Measurements from ENCODE around the gene CYP2E1.
"Not testable (repeated sequence)": the region's sequence is repeated elsewhere in the genome, so short reads cannot be mapped to it uniquely, and the experiment has no call there.

The CYP2E1 gene

DNA sequence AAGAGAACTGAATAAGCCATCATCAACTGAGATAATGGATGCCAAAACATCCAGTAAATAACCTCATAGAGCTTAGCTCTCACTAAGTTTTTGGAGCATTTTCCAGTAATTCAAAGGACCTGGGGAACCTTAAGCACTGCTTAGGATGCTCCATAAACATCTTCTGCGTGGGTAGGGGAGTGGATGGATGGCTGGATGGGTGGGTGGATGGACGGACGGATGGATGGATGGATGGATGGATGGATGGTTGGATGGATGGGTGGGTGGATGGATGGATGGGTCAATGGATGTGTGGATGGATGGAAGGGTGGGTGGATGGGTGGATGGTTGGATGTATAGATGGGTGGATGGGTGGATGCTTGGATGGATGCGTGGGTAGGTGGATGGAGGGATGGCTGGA is 9.0 kb downstream of the CYP2E1 start:
- ChIA-PET CTCF (no interaction called here), POLR2A (no interaction called here)
- Histone ChIP-seq H3K9me3 (ENCODE audit: control extremely low read depth in 1 of 5, control insufficient read depth in 4 of 5, insufficient read depth in 2 of 5, low read depth in 1 of 5, low read length in 4 of 5) (no peaks in the 10 kb centered on the region), H3K4me3 (ENCODE audit: control insufficient read depth in 1 of 7, extremely low read depth in 1 of 7, insufficient read depth in 4 of 7, low read depth in 2 of 7, low read length in 6 of 7) (no peak overlapping the region), H3K27me3 (replicated peaks in 2 of 5; ENCODE audit: control insufficient read depth in 4 of 5, insufficient read depth in 5 of 5, low read length in 4 of 5) (peaks cover 0 to 25% (median 6%) of the 10 kb centered on the region in 5 experiments), H3K4me1 (ENCODE audit: control extremely low read depth in 1 of 4, control insufficient read depth in 4 of 4, insufficient read depth in 4 of 4, low read length in 3 of 4) (peaks cover 0 to 3% (median 0%) of the 10 kb centered on the region in 4 experiments), H3K27ac (ENCODE audit: insufficient read depth in 1 of 2, low read depth in 1 of 2, low read length in 2 of 2, poor library complexity in 1 of 2, severe bottlenecking in 2 of 2) (no peak overlapping the region), H3K36me3 (ENCODE audit: control insufficient read depth in 4 of 4, insufficient read depth in 4 of 4, low read length in 3 of 4) (no peaks in the 10 kb centered on the region)
- 100% methylated on average over 1 of the region's 4 CpGs for WGBS (ENCODE audit: insufficient coverage)
- no peak for DNase-seq

- ChIA-PET POLR2A (no interaction called here), CTCF (no interaction called here)
- WGBS (ENCODE audit: insufficient coverage): 60% methylated on average over 3 of the region's 4 CpGs
- no peak overlapping the region for H3K27ac ChIP-seq (ENCODE audit: insufficient read depth in 1 of 2, low read depth in 1 of 2, low read length in 2 of 2, poor library complexity in 1 of 2, severe bottlenecking in 2 of 2)
- no peak overlapping the region for H3K4me3 ChIP-seq (ENCODE audit: control insufficient read depth in 1 of 7, extremely low read depth in 1 of 7, insufficient read depth in 4 of 7, low read depth in 2 of 7, low read length in 6 of 7)
- no peaks in the 10 kb centered on the region for H3K36me3 ChIP-seq (ENCODE audit: control insufficient read depth in 4 of 4, insufficient read depth in 4 of 4, low read length in 3 of 4)
- DNase-seq: no peak
- H3K4me1 ChIP-seq (ENCODE audit: control extremely low read depth in 1 of 4, control insufficient read depth in 4 of 4, insufficient read depth in 4 of 4, low read length in 3 of 4): no peaks in the 10 kb centered on the region
- no peaks in the 10 kb centered on the region for H3K9me3 ChIP-seq (ENCODE audit: control extremely low read depth in 1 of 5, control insufficient read depth in 4 of 5, insufficient read depth in 2 of 5, low read depth in 1 of 5, low read length in 4 of 5)
- peaks cover 0 to 14% (median 3%) of the 10 kb centered on the region in 5 experiments for H3K27me3 ChIP-seq (replicated peaks in 2 of 5; ENCODE audit: control insufficient read depth in 4 of 5, insufficient read depth in 5 of 5, low read length in 4 of 5)
Measured at GRCh38 chr10:133537546-133538545, 10.7 kb downstream of the CYP2E1 start.

DNA sequence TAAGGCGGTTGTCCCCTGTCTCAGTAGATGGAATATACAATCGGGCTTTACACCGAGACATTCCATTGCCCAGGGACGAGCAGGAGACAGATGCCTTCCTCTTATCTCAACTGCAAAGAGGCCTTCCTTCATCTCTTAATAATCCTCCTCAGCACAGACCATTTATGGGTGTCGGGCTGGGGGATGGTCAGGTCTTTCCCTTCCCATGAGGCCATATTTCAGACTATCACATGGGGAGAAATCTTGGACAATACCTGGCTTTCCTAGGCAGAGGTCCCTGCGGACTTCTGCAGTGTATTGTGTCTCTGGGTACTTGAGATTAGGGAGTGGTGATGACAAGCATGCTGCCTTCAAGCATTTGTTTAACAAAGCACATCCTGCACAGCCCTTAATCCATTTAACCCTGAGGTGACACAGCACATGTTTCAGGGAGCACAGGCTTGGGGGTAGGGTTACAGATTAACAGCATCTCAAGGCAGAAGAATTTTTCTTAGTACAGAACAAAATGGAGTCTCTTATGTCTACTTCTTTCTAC is 14.3 kb downstream of the CYP2E1 start:
- 63% methylated on average over 2 of the region's 6 CpGs for WGBS (ENCODE audit: insufficient coverage)
- H3K9me3 ChIP-seq (ENCODE audit: control extremely low read depth in 1 of 5, control insufficient read depth in 4 of 5, insufficient read depth in 2 of 5, low read depth in 1 of 5, low read length in 4 of 5); DNase-seq; POLR2A ChIA-PET; H3K27me3 ChIP-seq (replicated peaks in 2 of 5; ENCODE audit: control insufficient read depth in 4 of 5, insufficient read depth in 5 of 5, low read length in 4 of 5); H3K4me1 ChIP-seq (ENCODE audit: control extremely low read depth in 1 of 4, control insufficient read depth in 4 of 4, insufficient read depth in 4 of 4, low read length in 3 of 4); CTCF ChIA-PET; H3K36me3 ChIP-seq (ENCODE audit: control insufficient read depth in 4 of 4, insufficient read depth in 4 of 4, low read length in 3 of 4); H3K4me3 ChIP-seq (ENCODE audit: control insufficient read depth in 1 of 7, extremely low read depth in 1 of 7, insufficient read depth in 4 of 7, low read depth in 2 of 7, low read length in 6 of 7); H3K27ac ChIP-seq (ENCODE audit: insufficient read depth in 1 of 2, low read depth in 1 of 2, low read length in 2 of 2, poor library complexity in 1 of 2, severe bottlenecking in 2 of 2): not testable (repeated sequence)

- 63% methylated on average over 1 of the region's 1 CpG for WGBS (ENCODE audit: insufficient coverage)
- H3K4me3 ChIP-seq (ENCODE audit: control insufficient read depth in 1 of 7, extremely low read depth in 1 of 7, insufficient read depth in 4 of 7, low read depth in 2 of 7, low read length in 6 of 7): no peak overlapping the region
- no peaks in the 10 kb centered on the region for H3K36me3 ChIP-seq (ENCODE audit: control insufficient read depth in 4 of 4, insufficient read depth in 4 of 4, low read length in 3 of 4)
- ChIA-PET POLR2A (no interaction called here), CTCF (no interaction called here)
- H3K4me1 ChIP-seq (ENCODE audit: control extremely low read depth in 1 of 4, control insufficient read depth in 4 of 4, insufficient read depth in 4 of 4, low read length in 3 of 4): peaks cover 0 to 2% (median 0%) of the 10 kb centered on the region in 4 experiments
- H3K27me3 ChIP-seq (replicated peaks in 2 of 5; ENCODE audit: control insufficient read depth in 4 of 5, insufficient read depth in 5 of 5, low read length in 4 of 5): peaks cover 0 to 8% (median 0%) of the 10 kb centered on the region in 5 experiments
- peak in 1 of 3 donors; percentile 16 for DNase-seq
- no peak overlapping the region for H3K27ac ChIP-seq (ENCODE audit: insufficient read depth in 1 of 2, low read depth in 1 of 2, low read length in 2 of 2, poor library complexity in 1 of 2, severe bottlenecking in 2 of 2)
- H3K9me3 ChIP-seq (ENCODE audit: control extremely low read depth in 1 of 5, control insufficient read depth in 4 of 5, insufficient read depth in 2 of 5, low read depth in 1 of 5, low read length in 4 of 5): peaks cover 1 to 15% (median 3%) of the 10 kb centered on the region in 5 experiments
Measured at GRCh38 chr10:133544506-133544905, 17.3 kb downstream of the CYP2E1 start.

- no peaks in the 10 kb centered on the region for H3K9me3 ChIP-seq (ENCODE audit: control extremely low read depth in 1 of 5, control insufficient read depth in 4 of 5, insufficient read depth in 2 of 5, low read depth in 1 of 5, low read length in 4 of 5)
- no peaks in the 10 kb centered on the region for H3K36me3 ChIP-seq (ENCODE audit: control insufficient read depth in 4 of 4, insufficient read depth in 4 of 4, low read length in 3 of 4)
- DNase-seq: no peak
- ChIA-PET CTCF (no interaction called here), POLR2A (no interaction called here)
- H3K4me1 ChIP-seq (ENCODE audit: control extremely low read depth in 1 of 4, control insufficient read depth in 4 of 4, insufficient read depth in 4 of 4, low read length in 3 of 4): peaks cover 0 to 2% (median under 1%) of the 10 kb centered on the region in 4 experiments
- WGBS (ENCODE audit: insufficient coverage): 100% methylated on average over 3 of the region's 4 CpGs
- no peak overlapping the region for H3K27ac ChIP-seq (ENCODE audit: insufficient read depth in 1 of 2, low read depth in 1 of 2, low read length in 2 of 2, poor library complexity in 1 of 2, severe bottlenecking in 2 of 2)
- no peak overlapping the region for H3K4me3 ChIP-seq (ENCODE audit: control insufficient read depth in 1 of 7, extremely low read depth in 1 of 7, insufficient read depth in 4 of 7, low read depth in 2 of 7, low read length in 6 of 7)
- peaks cover 0 to 8% (median 2%) of the 10 kb centered on the region in 5 experiments for H3K27me3 ChIP-seq (replicated peaks in 2 of 5; ENCODE audit: control insufficient read depth in 4 of 5, insufficient read depth in 5 of 5, low read length in 4 of 5)
Measured at GRCh38 chr10:133554600-133554999, 27.4 kb downstream of the CYP2E1 start.

GRCh38 chr10:133555521-133555920 is 28.4 kb downstream of the CYP2E1 start:
- no peaks in the 10 kb centered on the region for H3K9me3 ChIP-seq (ENCODE audit: control extremely low read depth in 1 of 5, control insufficient read depth in 4 of 5, insufficient read depth in 2 of 5, low read depth in 1 of 5, low read length in 4 of 5)
- no peak for DNase-seq
- peaks cover 0 to 2% (median under 1%) of the 10 kb centered on the region in 4 experiments for H3K4me1 ChIP-seq (ENCODE audit: control extremely low read depth in 1 of 4, control insufficient read depth in 4 of 4, insufficient read depth in 4 of 4, low read length in 3 of 4)
- WGBS (ENCODE audit: insufficient coverage): 47% methylated on average over 7 of the region's 8 CpGs
- CTCF ChIA-PET: no interaction called here
- H3K27me3 ChIP-seq (replicated peaks in 2 of 5; ENCODE audit: control insufficient read depth in 4 of 5, insufficient read depth in 5 of 5, low read length in 4 of 5): peaks cover 0 to 13% (median 2%) of the 10 kb centered on the region in 5 experiments
- no peak overlapping the region for H3K4me3 ChIP-seq (ENCODE audit: control insufficient read depth in 1 of 7, extremely low read depth in 1 of 7, insufficient read depth in 4 of 7, low read depth in 2 of 7, low read length in 6 of 7)
- no peak overlapping the region for H3K27ac ChIP-seq (ENCODE audit: insufficient read depth in 1 of 2, low read depth in 1 of 2, low read length in 2 of 2, poor library complexity in 1 of 2, severe bottlenecking in 2 of 2)
- H3K36me3 ChIP-seq (ENCODE audit: control insufficient read depth in 4 of 4, insufficient read depth in 4 of 4, low read length in 3 of 4): no peaks in the 10 kb centered on the region
- POLR2A ChIA-PET: no interaction called here

DNA sequence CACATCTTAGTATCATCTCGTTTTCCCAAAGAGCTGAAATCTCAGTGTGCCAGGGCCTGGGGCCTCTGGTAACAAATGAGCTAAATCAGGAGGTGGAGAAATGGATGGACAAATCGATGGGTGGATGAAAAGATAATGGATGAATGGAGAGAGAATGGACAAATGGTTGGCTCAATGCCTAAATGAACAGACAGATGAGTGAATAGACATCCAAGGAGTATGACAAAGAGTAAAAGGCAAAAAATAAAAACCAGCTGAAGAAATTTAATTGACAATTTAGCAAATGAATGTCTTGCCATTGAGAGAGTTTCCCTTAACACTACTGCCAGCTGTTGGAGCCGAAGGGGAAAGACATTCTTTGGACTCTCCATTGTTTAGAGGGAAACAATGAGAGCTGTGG is 30.2 kb downstream of the CYP2E1 start:
- CTCF ChIA-PET: interaction anchor here (1.0 to 1.4 kb wide), 3 partner anchors 18 to 119 kb away, joined by 3 read pairs; no protein-coding TSS in a partner anchor
- Histone ChIP-seq H3K27ac (ENCODE audit: insufficient read depth in 1 of 2, low read depth in 1 of 2, low read length in 2 of 2, poor library complexity in 1 of 2, severe bottlenecking in 2 of 2) (no peak overlapping the region), H3K27me3 (replicated peaks in 2 of 5; ENCODE audit: control insufficient read depth in 4 of 5, insufficient read depth in 5 of 5, low read length in 4 of 5) (peaks cover 0 to 9% (median 2%) of the 10 kb centered on the region in 5 experiments), H3K4me3 (ENCODE audit: control insufficient read depth in 1 of 7, extremely low read depth in 1 of 7, insufficient read depth in 4 of 7, low read depth in 2 of 7, low read length in 6 of 7) (no peak overlapping the region), H3K36me3 (ENCODE audit: control insufficient read depth in 4 of 4, insufficient read depth in 4 of 4, low read length in 3 of 4) (no peaks in the 10 kb centered on the region), H3K9me3 (ENCODE audit: control extremely low read depth in 1 of 5, control insufficient read depth in 4 of 5, insufficient read depth in 2 of 5, low read depth in 1 of 5, low read length in 4 of 5) (no peaks in the 10 kb centered on the region), H3K4me1 (ENCODE audit: control extremely low read depth in 1 of 4, control insufficient read depth in 4 of 4, insufficient read depth in 4 of 4, low read length in 3 of 4) (peaks cover 0 to 2% (median under 1%) of the 10 kb centered on the region in 4 experiments)
- no peak for DNase-seq
- WGBS (ENCODE audit: insufficient coverage): 89% methylated on average over 2 of the region's 3 CpGs
- POLR2A ChIA-PET: no interaction called here

Data from common myeloid progenitor, CD34-positive (primary cell).